Adipose tissue (tissue), 3 donors: Measurements from ENCODE around the gene SLC19A1. TPM values are rescaled to one million over a fixed set of nuclear protein-coding genes. Genes with fewer than 3 reads are reported as not detected.

Experiments
- polyA plus RNA-seq, 3 donors: library from polyadenylated mRNA; stranded (reverse); fragments of 200-250 nt; gene quantifications; one replicate each; pipeline ENCODE4 v1.2.3, GENCODE V29; 2013
- donor health status: healthy with polysubstance abuse.
- donor health status: Bipolar disorder and iron deficiency.
- donor health status: healthy.

Gene SLC19A1
- polyA plus RNA-seq, 3 donors = 7.0 to 24.2 (median 9.3) TPM

Other genes starting within 250 kb of the SLC19A1 start
- 10 to 100 TPM; 42.2 to 93.6 (median 50.6) TPM for gene COL18A1, start 137.3 kb downstream of the SLC19A1 start, polyA plus RNA-seq
- gene PCBP3, start 101.3 kb upstream of the SLC19A1 start, polyA plus RNA-seq = 1 to 10 TPM; 1.7 to 9.5 (median 2.2) TPM